Heart left ventricle (tissue), 16 donors: ENCODE measurements around the gene SNX20. TPM values are rescaled to one million over a fixed set of nuclear protein-coding genes. Genes with fewer than 3 reads are reported as not detected.

Experiments
- ATAC-seq, 4 donors: fragments of 200-7000 bp; cut with Tn5 transposase; one replicate each; pipeline ENCODE4 v1.9.1; 2020 to 2022; ENCODE audit warnings: moderate library complexity in 4 of 4, mild to moderate bottlenecking in 3 of 4, moderate number of reproducible peaks in 1 of 4
- DNase-seq, 5 donors: peaks; one replicate each; pipeline ENCODE4 v3.0.0-alpha.2; 2020
- H3K27ac ChIP-seq, 12 donors: fragments of 200-600 bp; sonication (generic) in 4 of 12; one replicate each; pipeline versions ENCODE4 v1.5.0 to v1.8.0; 2016 to 2022; ENCODE audit warnings: mild to moderate bottlenecking in 2 of 12
- H3K27me3 ChIP-seq, 9 donors: fragments of 200-600 bp; sonication (generic) in 2 of 9; one replicate each; pipeline versions ENCODE4 v1.5.1 to v1.8.0; 2016 to 2022; ENCODE audit warnings: mild to moderate bottlenecking in 3 of 9
- H3K36me3 ChIP-seq, 9 donors: fragments of 200-600 bp; sonication (generic) in 2 of 9; one replicate each; pipeline versions ENCODE4 v1.5.0 to v1.8.0; 2018 to 2022; ENCODE audit warnings: mild to moderate bottlenecking in 2 of 9
- H3K4me1 ChIP-seq, 12 donors: fragments of 200-600 bp; sonication (generic) in 4 of 12; one replicate each; pipeline versions ENCODE4 v1.5.0 to v1.8.0; 2016 to 2022; ENCODE audit warnings: mild to moderate bottlenecking in 3 of 12
- H3K4me3 ChIP-seq, 12 donors: fragments of 200-600 bp; sonication (generic) in 4 of 12; one replicate each; pipeline versions ENCODE4 v1.5.0 to v1.8.0; 2017 to 2022; ENCODE audit warnings: mild to moderate bottlenecking in 9 of 12, moderate library complexity in 4 of 12
- H3K9me3 ChIP-seq, 12 donors: fragments of 200-600 bp; sonication (generic) in 4 of 12; one replicate each; pipeline versions ENCODE4 v1.5.0 to v1.8.0; 2016 to 2022; ENCODE audit warnings: mild to moderate bottlenecking in 1 of 12
- CTCF ChIP-seq, 12 donors: fragments of 200-600 bp; sonication (generic) in 4 of 12; IDR thresholded peaks; one replicate each; pipeline versions ENCODE4 v1.5.0 to v1.8.0; 2018 to 2022; ENCODE audit warnings: antibody characterized with exemption in 12 of 12, mild to moderate bottlenecking in 5 of 12
- POLR2A ChIP-seq, 2 donors: fragments of 450-650 bp; IDR thresholded peaks; one replicate each; pipeline ENCODE4 v1.6.1; 2017; ENCODE audit warnings: antibody characterized with exemption in 2 of 2, mild to moderate bottlenecking in 2 of 2, moderate library complexity in 2 of 2
- WGBS, 4 donors: extraction: QIAGEN DNeasy Blood & Tissue Kit in 2 of 4; methylation state at CpG; one replicate each; pipeline versions ENCODE4 v1.1.5 to v1.1.7; 2013 to 2018; 5-methylcytosine and 5-hydroxymethylcytosine counted together
- intact Hi-C, 10 donors: fragments of 100-400 bp; cut with DNase I; formaldehyde crosslinking; loops; one replicate each; pipeline versions ENCODE4 v1.11.1 to v1.14.2; 2022
- polyA plus RNA-seq, 2 donors: library from polyadenylated mRNA; stranded (reverse); fragments of 200-250 nt; gene quantifications; one replicate each; pipeline ENCODE4 v1.2.3, GENCODE V29; 2013
- total RNA-seq, 9 donors: library from RNA; depleted of rRNA in 2 of 9; stranded (reverse); fragments of >200 nt in 2 of 9; fragmentation: NEBNext Ultra II Directional in 3 of 9; extraction: Animal tissue kit (Norgen Biotek cat#: 25700) in 3 of 9; gene quantifications; one replicate each; pipeline versions ENCODE4 v1.1.0 to v1.2.4, GENCODE V29; 2016 to 2023
- donor health status: ischemic (EF 13 %, LVEDD 7.1; RV severe dilation, severe dysfunction).
- donor health status: healthy with polysubstance abuse.
- donor health status: DM: no; HTN: yes; CAD: no.
- donor health status: DM: no; HTN: no; CAD: no.
- donor health status: ischemic (EF 25% LVEDD 6.9; RV normal size, moderate dysfunction).
- donor health status: ischemic (EF 25% LVEDD 5.7; RV mildly dilated, moderate dysfunction).
- donor health status: healthy.
- donor health status: DM: yes; HTN: yes; CAD: no.
- donor health status: ischemic (EF 35%, LVEDD 5.7; RV mildly dilated, moderate dysfunction).
- donor health status: nonischemic (EF 11% LVEDD 7.7; RV severe dilation, severe dysfunction).
- donor health status: DM: yes; HTN: yes; CAD: no.
- donor health status: PGD.
- donor health status: ischemic (EF 29% LVEDD 5.4; RV normal size, mild dysfunction).
- donor health status: nonischemic (EF 23%, LVEDD 6.1; RV moderate dilation, normal function).

SNX20 gene
- total and polyA plus RNA-seq, 11 donors = 0.27 to 11.9 (median 0.64) TPM

GRCh38 chr16:50697881-50698767 lies 17.0 kb upstream of the SNX20 start:
- peaks cover 0 to 22% (median 0%) of the 10 kb centered on the region in 9 donors for H3K36me3 ChIP-seq
- H3K4me3 ChIP-seq = peak overlapping the region in 11 of 12 donors; percentile 19 to 62 (median 47)
- intact Hi-C loops = loop anchor here in 5 of 10 donors (5.0 to 10.0 kb wide), 2 partner anchors 44 to 47 kb away; partner anchors contain the start of gene CYLD (in 5 of the 5)
- H3K27ac ChIP-seq = peak overlapping the region; percentile 55 to 91 (median 72)
- DNase-seq (peak in 4 of 5 donors; percentile 48 to 63 (median 53)), ATAC-seq (peak; percentile 49 to 81 (median 70))
- peaks cover 4 to 74% (median 28%) of the 10 kb centered on the region in 12 donors for H3K4me1 ChIP-seq
- H3K27me3 ChIP-seq = peaks cover 0 to 4% (median 0%) of the 10 kb centered on the region in 9 donors
- no peaks in the 10 kb centered on the region for H3K9me3 ChIP-seq
- 28 to 40% (median 35%) methylated on average over 18 to 19 of the region's 19 CpGs for WGBS, 4 donors
- TF ChIP-seq POLR2A (IDR thresholded peaks at IDR 0.05) (no peak), CTCF (IDR thresholded peaks at IDR 0.05) (no peak)

GRCh38 chr16:50697421-50697715 lies 16.3 kb upstream of the SNX20 start:
- intact Hi-C loops = loop anchor here in 5 of 10 donors (5.0 to 10.0 kb wide), 2 partner anchors 45 to 47 kb away; partner anchors contain the start of gene CYLD (in 5 of the 5)
- TF ChIP-seq CTCF (IDR thresholded peaks at IDR 0.05) = no peak
- no peak for TF ChIP-seq POLR2A (IDR thresholded peaks at IDR 0.05)
- Histone ChIP-seq H3K9me3 (no peaks in the 10 kb centered on the region), H3K4me1 (peaks cover 4 to 74% (median 29%) of the 10 kb centered on the region in 12 donors), H3K27me3 (peaks cover 0 to 4% (median 0%) of the 10 kb centered on the region in 9 donors), H3K4me3 (peak overlapping the region in 7 of 12 donors; percentile 33 to 62 (median 47)), H3K27ac (peak overlapping the region; percentile 55 to 91 (median 72)), H3K36me3 (peaks cover 0 to 22% (median 0%) of the 10 kb centered on the region in 9 donors)
- DNase-seq = no peak
- WGBS, 4 donors = 88 to 93% (median 91%) methylated on average over 5 of the region's 5 CpGs
- ATAC-seq = no peak

GRCh38 chr16:50696575-50697420 lies 15.7 kb upstream of the SNX20 start:
- peak overlapping the region; percentile 55 to 91 (median 72) for H3K27ac ChIP-seq
- intact Hi-C loops = loop anchor here in 5 of 10 donors (5.0 to 10.0 kb wide), 2 partner anchors 46 to 48 kb away; partner anchors contain the start of gene CYLD (in 5 of the 5)

More at GRCh38 chr16:50696575-50697420, 15.7 kb upstream of the SNX20 start:
- ATAC-seq (peak; percentile 72 to 92 (median 80)), DNase-seq (peak; percentile 81 to 90 (median 87))
- Histone ChIP-seq H3K36me3 (peaks cover 0 to 17% (median 0%) of the 10 kb centered on the region in 9 donors), H3K4me3 (peak overlapping the region in 1 of 12 donors; percentile 75), H3K27me3 (peaks cover 0 to 4% (median 0%) of the 10 kb centered on the region in 9 donors), H3K4me1 (peaks cover 4 to 71% (median 29%) of the 10 kb centered on the region in 12 donors), H3K9me3 (no peaks in the 10 kb centered on the region)
- 59 to 67% (median 64%) methylated on average over 13 to 15 of the region's 15 CpGs for WGBS, 4 donors
- TF ChIP-seq CTCF (IDR thresholded peaks at IDR 0.05) (no peak), POLR2A (IDR thresholded peaks at IDR 0.05) (peak in 1 of 2 donors; percentile 13)
